ENCODE data around the gene HACL1.

DNA sequence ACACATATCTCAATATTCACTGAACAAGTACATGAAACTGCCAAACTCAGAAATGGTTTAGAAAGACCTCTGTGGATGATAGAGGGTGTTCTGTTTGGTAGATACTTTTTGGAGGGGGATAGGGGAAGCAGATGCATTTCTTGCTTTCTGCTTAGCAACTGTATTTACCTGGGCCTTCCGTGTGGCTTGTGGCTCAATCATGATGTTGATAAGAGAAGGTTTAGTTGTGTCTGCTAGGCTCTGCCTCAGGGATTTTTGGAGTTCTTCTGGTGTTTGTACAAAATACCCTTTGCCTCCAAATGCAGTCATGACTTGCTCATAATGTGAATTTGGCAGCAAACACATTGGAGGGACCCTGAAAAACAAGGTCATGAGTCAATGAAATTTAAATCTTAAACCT is 38.2 kb downstream of the HACL1 start:
- TF ChIP-seq, protein P1, sequence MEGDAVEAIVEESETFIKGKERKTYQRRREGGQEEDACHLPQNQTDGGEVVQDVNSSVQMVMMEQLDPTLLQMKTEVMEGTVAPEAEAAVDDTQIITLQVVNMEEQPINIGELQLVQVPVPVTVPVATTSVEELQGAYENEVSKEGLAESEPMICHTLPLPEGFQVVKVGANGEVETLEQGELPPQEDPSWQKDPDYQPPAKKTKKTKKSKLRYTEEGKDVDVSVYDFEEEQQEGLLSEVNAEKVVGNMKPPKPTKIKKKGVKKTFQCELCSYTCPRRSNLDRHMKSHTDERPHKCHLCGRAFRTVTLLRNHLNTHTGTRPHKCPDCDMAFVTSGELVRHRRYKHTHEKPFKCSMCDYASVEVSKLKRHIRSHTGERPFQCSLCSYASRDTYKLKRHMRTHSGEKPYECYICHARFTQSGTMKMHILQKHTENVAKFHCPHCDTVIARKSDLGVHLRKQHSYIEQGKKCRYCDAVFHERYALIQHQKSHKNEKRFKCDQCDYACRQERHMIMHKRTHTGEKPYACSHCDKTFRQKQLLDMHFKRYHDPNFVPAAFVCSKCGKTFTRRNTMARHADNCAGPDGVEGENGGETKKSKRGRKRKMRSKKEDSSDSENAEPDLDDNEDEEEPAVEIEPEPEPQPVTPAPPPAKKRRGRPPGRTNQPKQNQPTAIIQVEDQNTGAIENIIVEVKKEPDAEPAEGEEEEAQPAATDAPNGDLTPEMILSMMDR (IDR thresholded peaks at IDR 0.05): no peak
- TF ChIP-seq POLR2A (IDR thresholded peaks at IDR 0.05) (no peak), POLR2AphosphoS5 (IDR thresholded peaks at IDR 0.05; ENCODE audit: insufficient read depth in 1 of 2, low read depth in 1 of 2) (no peak)
